Karpas-422 (cell line): ENCODE results near the gene CAMK2N2. TPM values are rescaled to one million over a fixed set of nuclear protein-coding genes. Genes with fewer than 3 reads are reported as not detected.

Experiments used
- DNase-seq: peaks from one replicate; pipeline ENCODE4 v3.0.0-alpha.2; 2015
- H2AFZ ChIP-seq: fragments of 200-600 bp; sonication (generic); 2 replicates; pipeline ENCODE4 v1.6.1; 2014; ENCODE audit warnings: antibody characterized with exemption, low read length, mixed read lengths
- H3K27ac ChIP-seq: fragments of 200-600 bp; sonication (generic); 2 replicates; pipeline ENCODE4 v1.5.1; 2014; ENCODE audit warnings: mild to moderate bottlenecking, low read length, moderate library complexity
- H3K27me3 ChIP-seq: fragments of 200-600 bp; sonication (generic); 2 replicates; pipeline ENCODE4 v1.6.1; 2014; ENCODE audit warnings: low read length, mixed read lengths
- H3K36me3 ChIP-seq: fragments of 200-600 bp; sonication (generic); 2 replicates; pipeline ENCODE4 v1.6.1; 2014; ENCODE audit warnings: low read length, mixed read lengths; ENCODE audit not compliant: insufficient read depth
- H3K4me1 ChIP-seq: fragments of 200-600 bp; sonication (generic); 2 replicates; pipeline ENCODE4 v1.6.1; 2014; ENCODE audit warnings: mild to moderate bottlenecking, low read length, mixed read lengths
- H3K4me2 ChIP-seq: fragments of 200-600 bp; sonication (generic); 2 replicates; pipeline ENCODE4 v1.6.1; 2014; ENCODE audit warnings: low read length, low read depth, mild to moderate bottlenecking; ENCODE audit not compliant: poor library complexity, severe bottlenecking
- H3K4me3 ChIP-seq: fragments of 200-600 bp; sonication (generic); 2 replicates; pipeline ENCODE4 v1.5.1; 2014; ENCODE audit warnings: mild to moderate bottlenecking, antibody characterized with exemption, low read length, mixed read lengths
- H3K79me2 ChIP-seq: fragments of 200-600 bp; sonication (generic); 2 replicates; pipeline ENCODE4 v1.6.1; 2014; ENCODE audit warnings: mild to moderate bottlenecking, low read length, mixed read lengths
- H3K9ac ChIP-seq: fragments of 200-600 bp; sonication (generic); 2 replicates; pipeline ENCODE4 v1.6.0; 2014; ENCODE audit warnings: low read length
- H3K9me2 ChIP-seq: fragments of 200-600 bp; sonication (generic), shearing (Covaris generic); replicated peaks from 2 replicates; pipeline ENCODE4 v1.6.0; 2014; ENCODE audit warnings: mild to moderate bottlenecking, low read length, moderate library complexity; ENCODE audit not compliant: insufficient read depth
- H3K9me3 ChIP-seq: fragments of 300-700, 200-600 bp; sonication (generic); 2 replicates; pipeline ENCODE4 v1.6.1; 2014; ENCODE audit warnings: low read length, mixed read lengths
- H4K20me1 ChIP-seq: fragments of 200-600 bp; sonication (generic); 2 replicates; pipeline ENCODE4 v1.6.1; 2014; ENCODE audit warnings: mild to moderate bottlenecking, antibody characterized with exemption, low read length, low read depth; ENCODE audit not compliant: insufficient read depth
- total RNA-seq: library from RNA; depleted of rRNA; stranded (reverse); fragments of >200 nt; shearing (Covaris generic); gene quantifications from 2 replicates; pipeline ENCODE4 v1.2.3, GENCODE V29; 2014; ENCODE audit warnings: low replicate concordance

Gene CAMK2N2
- total RNA-seq, 1 experiment from 2014 or later = 9.5 TPM

DNA sequence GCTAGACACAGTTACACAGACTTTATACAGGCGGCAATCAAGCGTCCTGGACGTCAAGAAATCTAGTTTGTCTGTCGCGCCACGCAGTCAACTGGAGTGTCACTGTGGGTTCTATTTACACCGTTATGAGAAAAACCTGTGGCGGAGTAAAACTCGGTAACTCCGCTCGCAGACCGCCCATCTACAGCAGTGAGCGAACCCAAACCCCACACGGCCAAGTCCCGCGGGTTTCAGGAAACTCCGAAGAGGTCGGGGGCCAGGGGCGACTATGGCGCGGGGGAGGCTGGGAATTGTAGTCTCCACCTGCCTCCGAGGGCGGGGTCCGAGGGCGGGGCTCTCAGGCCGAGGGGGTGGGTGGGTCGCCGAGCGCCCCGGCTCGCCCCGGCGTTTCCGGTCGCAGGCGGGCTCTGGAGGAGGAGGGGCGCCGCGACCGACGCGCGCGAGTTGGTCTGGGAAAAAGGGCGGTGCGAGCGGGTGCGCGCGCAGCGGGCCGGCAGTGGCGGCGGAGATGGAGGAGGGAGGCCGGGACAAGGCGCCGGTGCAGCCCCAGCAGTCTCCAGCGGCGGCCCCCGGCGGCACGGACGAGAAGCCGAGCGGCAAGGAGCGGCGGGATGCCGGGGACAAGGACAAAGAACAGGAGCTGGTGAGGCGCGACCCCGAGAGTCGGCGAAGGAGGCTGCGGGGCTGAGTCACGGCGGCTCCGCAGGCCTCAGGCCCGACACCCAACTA, 37.6 kb upstream of the CAMK2N2 start, which contains the start of gene PSMD2:
PSMD2 (plus strand) TSS at position 483 of the 729 bp plus-strand sequence; CDS start at position 509, 26 bp downstream.
- H3K4me3 ChIP-seq = peak within 1 kb of the TSS; percentile 79
- H3K27ac ChIP-seq = peak within 1 kb of the TSS; percentile 28; the same call in 1 of the 2 replicates
- DNase-seq = peak; percentile 100

GRCh38 chr3:184296616-184297015, 35.3 kb upstream of the CAMK2N2 start:
- Histone ChIP-seq H3K79me2 (peaks cover 24% of the 10 kb centered on the region), H3K36me3 (peaks cover 13% of the 10 kb centered on the region), H3K9me2 (no peaks in the 10 kb centered on the region), H3K9ac (no peak overlapping the region), H3K4me3 (no peak overlapping the region), H3K27me3 (no peaks in the 10 kb centered on the region), H3K4me1 (peaks cover 16% of the 10 kb centered on the region), H2AFZ (no peak overlapping the region), H3K27ac (no peak overlapping the region), H3K4me2 (no peak overlapping the region), H4K20me1 (peaks cover 11% of the 10 kb centered on the region; the same call in 1 of the 2 replicates), H3K9me3 (no peaks in the 10 kb centered on the region)
- DNase-seq = no peak

More for the DNA sequence above, 37.6 kb upstream of the CAMK2N2 start, which contains the start of gene PSMD2:
- Histone ChIP-seq H3K4me2 (peak within 1 kb of the TSS; percentile 94), H3K4me1 (peaks cover 16% of the 10 kb centered on the region), H3K27me3 (no peaks in the 10 kb centered on the region), H3K79me2 (peaks cover 36% of the 10 kb centered on the region), H4K20me1 (peaks cover 11% of the 10 kb centered on the region; the same call in 1 of the 2 replicates), H3K9me2 (no peaks in the 10 kb centered on the region), H3K36me3 (peaks cover 35% of the 10 kb centered on the region), H2AFZ (peak within 1 kb of the TSS; percentile 96), H3K9ac (peak within 1 kb of the TSS; percentile 83), H3K9me3 (no peaks in the 10 kb centered on the region)

DNA sequence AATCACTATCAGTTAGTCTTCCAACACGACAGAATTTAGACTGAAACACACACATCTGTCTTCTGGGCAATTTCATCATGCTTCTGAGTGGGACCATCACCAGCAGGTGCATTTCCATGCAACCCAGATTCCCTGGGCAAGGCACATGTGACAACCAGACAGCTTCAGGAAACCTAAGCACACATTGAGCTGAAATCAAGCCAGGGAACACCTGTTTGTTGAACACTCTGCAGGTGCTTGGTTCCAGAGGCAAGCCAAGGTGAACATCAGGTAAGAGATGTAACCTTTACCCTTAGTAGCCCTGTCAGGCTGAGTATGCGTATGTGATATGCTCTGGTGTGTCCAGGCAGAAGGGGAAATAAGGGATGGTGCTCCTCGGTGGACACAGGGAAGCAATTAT, 34.4 kb upstream of the CAMK2N2 start:
- Histone ChIP-seq H3K79me2 (peaks cover 17% of the 10 kb centered on the region), H3K36me3 (peaks cover 7% of the 10 kb centered on the region; the same call in 1 of the 2 replicates), H3K9me2 (no peaks in the 10 kb centered on the region), H3K4me3 (no peak overlapping the region), H4K20me1 (peaks cover 11% of the 10 kb centered on the region; the same call in 1 of the 2 replicates), H3K27me3 (no peaks in the 10 kb centered on the region), H3K4me2 (no peak overlapping the region), H3K9me3 (no peaks in the 10 kb centered on the region), H3K4me1 (peaks cover 16% of the 10 kb centered on the region), H3K27ac (no peak overlapping the region), H2AFZ (no peak overlapping the region), H3K9ac (no peak overlapping the region)
- no peak for DNase-seq

GRCh38 chr3:184291738-184292445, 30.5 kb upstream of the CAMK2N2 start:
- H3K9me3 ChIP-seq = no peaks in the 10 kb centered on the region
- no peaks in the 10 kb centered on the region for H3K9me2 ChIP-seq
- no peaks in the 10 kb centered on the region for H4K20me1 ChIP-seq
- no peak for DNase-seq
- no peaks in the 10 kb centered on the region for H3K27me3 ChIP-seq
- H3K4me3 ChIP-seq = no peak overlapping the region
- no peak overlapping the region for H2AFZ ChIP-seq
- no peak overlapping the region for H3K9ac ChIP-seq
- H3K4me1 ChIP-seq = no peaks in the 10 kb centered on the region
- H3K27ac ChIP-seq = no peak overlapping the region
- H3K4me2 ChIP-seq = no peak overlapping the region
- no peaks in the 10 kb centered on the region for H3K79me2 ChIP-seq
- H3K36me3 ChIP-seq = no peaks in the 10 kb centered on the region

DNA sequence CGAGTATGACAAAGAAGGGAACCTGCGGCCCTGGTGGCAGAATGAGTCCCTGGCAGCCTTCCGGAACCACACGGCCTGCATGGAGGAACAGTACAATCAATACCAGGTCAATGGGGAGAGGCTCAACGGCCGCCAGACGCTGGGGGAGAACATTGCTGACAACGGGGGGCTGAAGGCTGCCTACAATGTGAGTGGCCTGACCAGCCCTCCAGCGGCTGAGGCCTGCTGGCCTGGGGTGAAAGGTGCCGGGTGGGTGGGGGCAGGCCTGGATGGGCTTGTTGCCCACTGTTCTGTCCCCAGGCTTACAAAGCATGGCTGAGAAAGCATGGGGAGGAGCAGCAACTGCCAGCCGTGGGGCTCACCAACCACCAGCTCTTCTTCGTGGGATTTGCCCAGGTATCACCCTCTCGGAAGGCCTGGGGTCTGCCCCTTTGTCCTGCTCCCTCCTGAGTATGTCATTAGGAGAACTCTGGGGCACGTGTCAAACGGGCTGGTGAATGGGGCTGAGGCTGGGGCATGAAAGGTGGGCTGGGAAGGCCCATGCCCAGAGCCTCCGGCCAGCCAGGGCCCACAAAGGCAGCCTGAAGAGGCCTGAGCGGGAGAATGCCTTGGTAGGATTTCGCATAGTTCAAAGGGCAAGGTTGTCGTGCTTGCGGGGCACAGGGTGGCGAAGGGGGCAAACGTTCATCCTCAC, 29.8 kb upstream of the CAMK2N2 start:
- no peaks in the 10 kb centered on the region for H4K20me1 ChIP-seq
- H2AFZ ChIP-seq = no peak overlapping the region
- no peaks in the 10 kb centered on the region for H3K79me2 ChIP-seq
- no peaks in the 10 kb centered on the region for H3K9me3 ChIP-seq
- no peak overlapping the region for H3K9ac ChIP-seq
- H3K27ac ChIP-seq = no peak overlapping the region
- H3K9me2 ChIP-seq = no peaks in the 10 kb centered on the region
- no peak overlapping the region for H3K4me3 ChIP-seq
- no peaks in the 10 kb centered on the region for H3K36me3 ChIP-seq
- H3K27me3 ChIP-seq = no peaks in the 10 kb centered on the region
- DNase-seq = no peak
- no peak overlapping the region for H3K4me2 ChIP-seq
- no peaks in the 10 kb centered on the region for H3K4me1 ChIP-seq

DNA sequence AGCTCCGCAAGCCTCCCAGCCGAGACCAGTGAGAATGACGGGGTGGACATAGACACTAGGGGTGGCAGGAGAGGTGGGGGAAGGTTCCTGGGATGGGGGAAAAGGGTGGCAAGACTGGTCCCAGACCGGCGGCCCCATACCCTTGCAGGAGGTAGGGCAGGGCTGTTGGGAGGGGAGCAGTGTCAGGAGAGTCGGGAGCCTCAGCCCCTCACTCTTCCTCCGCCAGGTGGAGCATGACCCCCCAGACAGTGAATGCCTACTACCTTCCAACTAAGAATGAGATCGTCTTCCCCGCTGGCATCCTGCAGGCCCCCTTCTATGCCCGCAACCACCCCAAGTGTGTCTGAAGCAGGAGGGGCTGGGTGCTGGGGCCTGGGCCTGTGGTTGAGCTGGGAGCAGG, 29.0 kb upstream of the CAMK2N2 start:
- no peak for DNase-seq
- H3K9me2 ChIP-seq = no peaks in the 10 kb centered on the region
- no peaks in the 10 kb centered on the region for H3K9me3 ChIP-seq
- H3K79me2 ChIP-seq = no peaks in the 10 kb centered on the region
- no peak overlapping the region for H3K4me2 ChIP-seq
- no peaks in the 10 kb centered on the region for H3K36me3 ChIP-seq
- H3K9ac ChIP-seq = no peak overlapping the region
- no peaks in the 10 kb centered on the region for H3K27me3 ChIP-seq
- H3K27ac ChIP-seq = no peak overlapping the region
- no peaks in the 10 kb centered on the region for H3K4me1 ChIP-seq
- no peak overlapping the region for H2AFZ ChIP-seq
- no peak overlapping the region for H3K4me3 ChIP-seq
- no peaks in the 10 kb centered on the region for H4K20me1 ChIP-seq

GRCh38 chr3:184289426-184289938, 28.1 kb upstream of the CAMK2N2 start:
- DNase-seq = peak; percentile 93
- no peak overlapping the region for H2AFZ ChIP-seq

GRCh38 chr3:184284696-184285095, 23.3 kb upstream of the CAMK2N2 start:
- H3K4me3 ChIP-seq = no peak overlapping the region
- H2AFZ ChIP-seq = no peak overlapping the region
- H3K27me3 ChIP-seq = no peaks in the 10 kb centered on the region
- H3K9ac ChIP-seq = no peak overlapping the region
- H3K36me3 ChIP-seq = no peaks in the 10 kb centered on the region
- H3K9me3 ChIP-seq = no peaks in the 10 kb centered on the region
- peak; percentile 86 for DNase-seq
- H3K4me2 ChIP-seq = no peak overlapping the region
- H3K4me1 ChIP-seq = peaks cover 3% of the 10 kb centered on the region
- H3K9me2 ChIP-seq = no peaks in the 10 kb centered on the region
- no peak overlapping the region for H3K27ac ChIP-seq
- H3K79me2 ChIP-seq = no peaks in the 10 kb centered on the region
- no peaks in the 10 kb centered on the region for H4K20me1 ChIP-seq

More at GRCh38 chr3:184289426-184289938, 28.1 kb upstream of the CAMK2N2 start:
- H3K9ac ChIP-seq = no peak overlapping the region
- H3K27me3 ChIP-seq = no peaks in the 10 kb centered on the region
- H3K27ac ChIP-seq = no peak overlapping the region
- H3K79me2 ChIP-seq = no peaks in the 10 kb centered on the region
- no peaks in the 10 kb centered on the region for H3K9me3 ChIP-seq
- no peak overlapping the region for H3K4me3 ChIP-seq
- H3K4me1 ChIP-seq = peaks cover 2% of the 10 kb centered on the region
- H3K4me2 ChIP-seq = no peak overlapping the region
- H4K20me1 ChIP-seq = no peaks in the 10 kb centered on the region
- H3K36me3 ChIP-seq = no peaks in the 10 kb centered on the region
- no peaks in the 10 kb centered on the region for H3K9me2 ChIP-seq
